SK-MEL-5 (cell line): ENCODE results near the gene BCL2L11. TPM values are rescaled to one million over a fixed set of nuclear protein-coding genes. Genes with fewer than 3 reads are reported as not detected.

ENCODE experiments used
- DNase-seq: peaks from one replicate; pipeline ENCODE4 v3.0.0-alpha.2; 2016; ENCODE audit warnings: low read depth, low spot score
- in situ Hi-C: cut with HindIII; loops from 2 replicates; pipeline ENCODE4 v1.10.0; 2016; ENCODE audit warnings: low sequenced_read_pairs, high pct_unique_total_duplicates, low pct_unique_long_range_greater_than_20kb
- total RNA-seq: library from RNA; depleted of rRNA; stranded (reverse); fragments of >200 nt; shearing (Covaris generic); gene quantifications from 2 replicates; pipeline ENCODE4 v1.2.3, GENCODE V29; 2014

The BCL2L11 gene
- total RNA-seq, 1 experiment from 2014 or later: 5.4 TPM

- in situ Hi-C loops: no loop called here
- no peak for DNase-seq
These were observed 14.7 kb downstream of the BCL2L11 start for GRCh38 chr2:111135237-111135909.

GRCh38 chr2:111135910-111136297, 15.2 kb downstream of the BCL2L11 start:
- in situ Hi-C loops: no loop called here
- peak; percentile 57 for DNase-seq

GRCh38 chr2:111138839-111139238, 18.1 kb downstream of the BCL2L11 start:
- no peak for DNase-seq
- in situ Hi-C loops: no loop called here

- in situ Hi-C loops: no loop called here
- no peak for DNase-seq
These were observed 19.1 kb downstream of the BCL2L11 start for GRCh38 chr2:111139637-111140317.

DNA sequence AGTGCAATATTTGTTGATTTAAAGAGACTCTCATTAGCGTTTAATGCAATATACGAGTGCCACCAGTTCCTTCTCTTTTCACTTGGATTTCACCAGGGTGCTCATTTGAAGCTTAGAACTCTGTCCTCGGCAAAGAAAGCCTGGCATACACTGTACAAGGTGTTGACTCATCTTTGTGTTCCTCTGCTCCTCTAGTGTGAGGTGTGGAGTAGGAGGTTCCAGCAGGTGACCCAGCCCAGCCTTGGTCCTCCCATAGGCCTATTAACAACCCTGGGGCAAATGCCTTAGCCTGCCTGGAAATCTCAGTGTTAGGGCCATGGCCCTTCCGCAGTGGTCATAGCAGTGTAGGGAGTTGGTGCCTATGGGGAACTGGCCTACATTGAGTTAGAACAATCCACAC, 20.1 kb downstream of the BCL2L11 start:
- in situ Hi-C loops: no loop called here
- no peak for DNase-seq

- in situ Hi-C loops: no loop called here
- no peak for DNase-seq
These were observed 21.4 kb downstream of the BCL2L11 start for GRCh38 chr2:111142101-111142500.

GRCh38 chr2:111143107-111143842, 22.6 kb downstream of the BCL2L11 start:
- no peak for DNase-seq
- in situ Hi-C loops: no loop called here

DNA sequence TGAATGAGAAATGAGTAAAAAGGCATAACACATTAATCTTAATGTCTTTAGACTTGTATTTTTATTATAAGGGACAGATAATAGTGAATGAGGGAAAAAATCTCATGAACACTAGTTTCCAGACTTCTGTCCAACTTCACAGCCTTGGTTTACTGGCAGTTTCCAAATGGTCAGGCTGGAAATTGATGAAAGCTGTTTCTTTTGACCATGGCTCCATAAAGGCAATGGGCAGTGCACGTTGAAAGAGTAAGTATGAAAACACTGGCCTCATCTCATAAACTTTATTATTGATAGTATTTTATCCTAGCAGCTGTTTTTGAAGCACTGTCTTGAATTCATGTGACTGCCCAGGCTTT, 23.1 kb downstream of the BCL2L11 start:
- in situ Hi-C loops: no loop called here

DNA sequence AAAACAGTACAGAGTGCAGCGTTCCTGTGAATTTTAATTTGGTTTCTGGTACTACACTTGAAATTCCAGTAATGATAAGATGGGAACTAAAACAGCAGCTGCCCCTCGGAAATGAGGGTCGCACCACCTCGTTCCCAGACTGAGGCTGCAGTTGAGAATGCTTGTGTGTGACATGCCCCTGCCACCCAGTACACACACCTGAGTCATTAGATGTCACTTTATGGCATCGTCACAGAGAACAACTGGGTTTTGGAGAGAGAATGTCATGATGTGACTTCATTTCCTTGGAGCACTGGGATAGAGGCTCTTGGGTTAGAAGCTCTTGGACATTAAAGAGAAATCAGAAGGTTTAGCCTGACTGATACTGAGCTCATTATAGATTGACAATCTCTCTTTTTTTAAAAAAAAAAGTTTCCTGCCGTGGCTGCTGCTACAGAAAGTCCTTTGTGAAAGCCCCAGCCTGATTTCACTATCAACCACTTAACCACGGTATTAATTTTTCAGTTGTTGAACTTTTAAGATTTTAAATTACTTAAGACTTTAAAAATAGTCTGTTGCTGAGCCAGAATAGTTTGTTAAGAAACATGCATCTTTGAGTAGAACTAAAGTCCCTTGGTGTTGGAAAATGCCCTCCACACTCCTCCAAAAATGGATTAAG, 24.5 kb downstream of the BCL2L11 start:
- DNase-seq: no peak

More for the DNA sequence above, 23.1 kb downstream of the BCL2L11 start:
- DNase-seq: no peak

DNA sequence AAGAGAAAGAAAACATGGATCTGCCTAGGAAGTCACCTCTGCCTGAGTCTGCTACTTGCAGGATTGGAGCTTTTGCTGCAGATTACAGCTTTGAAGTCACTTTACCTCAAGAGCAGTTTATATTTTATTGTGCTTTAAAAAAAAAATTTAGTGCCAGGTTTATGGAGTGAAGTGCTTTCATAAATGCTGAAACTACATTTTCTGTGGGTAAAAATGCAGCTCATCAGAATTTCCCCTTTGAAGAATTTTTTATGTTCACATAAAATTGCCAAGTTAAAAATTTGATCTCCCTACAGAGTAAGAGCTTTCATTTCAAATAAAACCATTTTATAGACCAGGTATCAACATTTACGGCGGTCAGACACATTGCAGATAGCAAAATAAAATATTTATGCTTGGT, 25.2 kb downstream of the BCL2L11 start:
- in situ Hi-C loops: no loop called here
- no peak for DNase-seq

More for the DNA sequence above, 24.5 kb downstream of the BCL2L11 start:
- in situ Hi-C loops: no loop called here

DNA sequence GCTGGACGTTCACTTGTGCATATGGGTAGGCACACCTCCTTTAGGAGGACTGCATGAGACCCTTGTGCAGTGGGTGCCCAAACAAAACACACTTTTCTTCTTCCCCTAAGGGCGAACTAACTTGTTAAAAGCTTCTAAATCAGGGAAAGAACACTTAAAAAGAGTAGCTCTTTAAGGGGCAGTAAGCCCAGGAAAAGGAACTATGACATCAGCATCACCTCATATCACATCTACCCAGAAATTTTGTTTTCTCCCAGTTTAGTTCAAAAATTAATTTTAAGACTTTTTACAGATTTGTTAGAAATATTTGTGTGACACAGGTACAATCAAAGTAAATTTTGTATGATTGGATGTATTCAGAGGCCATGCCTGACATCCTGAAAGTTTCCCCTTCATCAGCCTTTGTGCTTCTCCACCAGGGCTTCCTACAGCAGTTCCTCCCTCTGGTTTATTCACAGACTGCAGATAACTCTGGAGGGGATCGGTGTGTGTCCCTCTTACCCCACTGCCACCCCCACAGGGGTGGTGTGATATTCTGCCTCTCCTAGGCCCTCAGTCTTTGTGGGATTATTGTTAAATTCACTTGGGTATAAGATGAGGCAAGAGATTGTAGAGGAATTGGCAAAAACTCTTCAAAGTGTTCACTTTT, 27.6 kb downstream of the BCL2L11 start:
- no peak for DNase-seq

DNA sequence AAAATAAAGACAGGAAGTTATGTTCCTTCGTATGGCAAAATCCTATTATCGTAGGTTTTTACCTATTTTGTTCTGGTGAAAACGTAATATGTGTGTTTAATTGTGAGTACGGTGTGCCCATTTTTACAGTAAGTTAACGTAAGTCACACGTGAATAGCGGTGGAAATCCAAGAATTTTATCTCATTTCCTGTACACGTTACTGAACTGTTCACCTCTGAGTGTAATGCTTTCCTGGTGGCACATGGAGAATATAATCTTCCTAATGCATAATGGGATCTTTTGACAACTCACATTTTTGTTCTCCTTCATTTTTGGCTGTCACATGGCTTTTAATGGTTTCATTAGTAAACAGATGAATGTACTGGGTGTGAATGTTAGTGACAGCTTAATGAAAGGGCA, 28.2 kb downstream of the BCL2L11 start:
- in situ Hi-C loops: no loop called here
- no peak for DNase-seq

More for the DNA sequence above, 27.6 kb downstream of the BCL2L11 start:
- in situ Hi-C loops: no loop called here

GRCh38 chr2:111149882-111150455, 29.3 kb downstream of the BCL2L11 start:
- in situ Hi-C loops: no loop called here
- DNase-seq: no peak

DNA sequence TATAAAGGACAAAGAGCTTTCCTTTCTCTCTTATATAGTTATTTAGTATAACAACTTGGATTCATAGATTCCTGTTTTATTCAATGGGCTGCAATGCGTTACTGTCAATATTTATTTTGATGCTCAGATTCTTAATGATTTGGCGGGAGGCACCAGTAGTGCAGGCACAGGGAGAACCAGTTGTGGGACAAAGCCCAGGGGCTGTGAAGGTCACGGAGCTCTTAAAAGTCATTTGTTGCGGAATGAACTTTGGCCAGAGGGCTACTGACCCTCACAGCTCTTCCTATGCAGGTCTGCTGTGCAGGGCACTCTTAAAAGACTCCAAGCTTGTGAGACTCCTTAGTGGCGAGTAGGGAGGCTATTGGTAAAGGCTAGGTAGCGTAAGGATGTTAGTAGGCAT, 34.0 kb downstream of the BCL2L11 start:
- DNase-seq: no peak
- in situ Hi-C loops: no loop called here

- peak; percentile 76 for DNase-seq
- in situ Hi-C loops: no loop called here
These were observed 34.9 kb downstream of the BCL2L11 start for GRCh38 chr2:111155610-111156009.

DNA sequence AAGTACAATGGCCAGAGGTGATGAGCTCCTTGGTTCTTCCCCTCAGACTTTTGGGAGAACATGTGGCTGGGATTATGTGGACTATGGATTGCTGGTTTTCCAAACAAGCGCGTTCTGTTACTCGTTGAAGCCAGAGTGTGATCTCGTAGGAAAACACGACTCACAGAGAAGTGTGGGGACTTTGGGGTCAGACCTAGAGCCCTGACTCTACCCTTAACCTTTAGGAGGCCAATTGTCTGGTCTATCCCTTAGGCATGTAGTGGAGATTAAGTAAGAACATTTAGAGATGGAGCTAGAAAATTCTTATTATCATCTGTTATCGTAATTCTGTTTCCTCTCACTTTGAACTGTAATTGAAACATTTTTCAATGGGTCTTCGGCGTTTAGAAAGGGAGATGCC, 35.8 kb downstream of the BCL2L11 start:
- DNase-seq: no peak
- in situ Hi-C loops: no loop called here

DNA sequence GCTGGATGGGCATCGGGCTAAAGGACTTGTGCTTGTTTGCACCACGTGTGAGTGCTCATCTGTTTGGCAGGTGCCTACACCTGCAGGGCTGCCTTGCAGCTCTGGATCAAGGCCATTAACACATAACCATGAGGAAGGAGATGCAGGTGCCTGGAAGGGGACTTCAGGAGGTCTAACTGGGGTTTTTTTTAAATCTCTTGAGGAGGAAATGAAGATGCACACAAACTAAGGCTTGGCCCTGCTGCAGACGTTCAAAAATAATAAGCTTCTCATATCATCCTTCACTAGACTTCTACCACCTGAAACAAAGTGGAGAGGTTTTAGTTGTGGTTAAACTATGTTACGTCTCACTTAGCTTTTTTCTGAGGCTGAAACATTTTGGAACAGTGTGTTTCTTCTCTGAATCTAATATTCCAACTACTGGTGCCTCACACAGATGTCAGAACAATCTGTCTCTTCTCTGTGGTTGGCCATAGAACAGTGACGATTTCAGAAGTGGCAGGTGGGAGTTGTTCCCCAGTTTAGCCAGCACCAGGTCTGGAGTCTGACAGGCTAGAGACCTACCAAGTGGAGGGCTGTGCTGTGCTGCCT, 36.5 kb downstream of the BCL2L11 start:
- in situ Hi-C loops: no loop called here
- DNase-seq: no peak
